Rectal smooth muscle tissue (tissue), 1 donor: ENCODE data around the gene DROSHA.
"Not testable (repeated sequence)": the region's sequence is repeated elsewhere in the genome, so short reads cannot be mapped to it uniquely, and the experiment has no call there.

Experiments
- H3K27ac ChIP-seq: one replicate; pipeline ENCODE4 v1.7.0; 2013; ENCODE audit warnings: low read depth, low read length, inconsistent platforms
- H3K27me3 ChIP-seq: one replicate; pipeline ENCODE4 v1.7.0; 2013; ENCODE audit warnings: low read length; ENCODE audit not compliant: control insufficient read depth, insufficient read depth
- H3K36me3 ChIP-seq: one replicate; pipeline ENCODE4 v1.7.0; 2013; ENCODE audit warnings: low read length; ENCODE audit not compliant: control insufficient read depth, insufficient read depth
- H3K4me1 ChIP-seq: one replicate; pipeline ENCODE4 v1.7.0; 2013; ENCODE audit warnings: low read length; ENCODE audit not compliant: control insufficient read depth, insufficient read depth
- H3K4me3 ChIP-seq: one replicate; pipeline ENCODE4 v1.7.0; 2013; ENCODE audit warnings: low read length
- H3K9ac ChIP-seq: one replicate; pipeline ENCODE4 v1.7.0; 2013; ENCODE audit warnings: low read length

The DROSHA gene

GRCh38 chr5:31404325-31404724, 127.6 kb downstream of the DROSHA start:
- no peaks in the 10 kb centered on the region for H3K27me3 ChIP-seq
- no peaks in the 10 kb centered on the region for H3K4me1 ChIP-seq
- no peak overlapping the region for H3K4me3 ChIP-seq
- no peak overlapping the region for H3K9ac ChIP-seq
- peaks cover 5% of the 10 kb centered on the region for H3K36me3 ChIP-seq
- H3K27ac ChIP-seq: no peak overlapping the region

- H3K4me1 ChIP-seq: no peaks in the 10 kb centered on the region
- no peaks in the 10 kb centered on the region for H3K27me3 ChIP-seq
- no peak overlapping the region for H3K4me3 ChIP-seq
- H3K9ac ChIP-seq: no peak overlapping the region
- no peak overlapping the region for H3K27ac ChIP-seq
- peaks cover 5% of the 10 kb centered on the region for H3K36me3 ChIP-seq
Measured at GRCh38 chr5:31401691-31402090, 130.2 kb downstream of the DROSHA start.

GRCh38 chr5:31397926-31398557, 133.9 kb downstream of the DROSHA start:
- Histone ChIP-seq H3K36me3 (peaks cover 3% of the 10 kb centered on the region), H3K9ac (no peak overlapping the region), H3K4me3 (no peak overlapping the region), H3K27ac (no peak overlapping the region), H3K4me1 (no peaks in the 10 kb centered on the region), H3K27me3 (no peaks in the 10 kb centered on the region)

- H3K9ac ChIP-seq: no peak overlapping the region
- H3K27me3 ChIP-seq: no peaks in the 10 kb centered on the region
- H3K27ac ChIP-seq: no peak overlapping the region
- H3K36me3 ChIP-seq: peaks cover under 1% of the 10 kb centered on the region
- no peak overlapping the region for H3K4me3 ChIP-seq
- H3K4me1 ChIP-seq: no peaks in the 10 kb centered on the region
Measured at GRCh38 chr5:31396611-31397295, 135.1 kb downstream of the DROSHA start.

GRCh38 chr5:31395450-31396045, 136.3 kb downstream of the DROSHA start:
- not testable (repeated sequence) for H3K4me3 ChIP-seq, H3K36me3 ChIP-seq

GRCh38 chr5:31393126-31393525, 138.8 kb downstream of the DROSHA start:
- H3K4me1 ChIP-seq: no peaks in the 10 kb centered on the region
- no peaks in the 10 kb centered on the region for H3K36me3 ChIP-seq
- no peak overlapping the region for H3K27ac ChIP-seq
- no peak overlapping the region for H3K4me3 ChIP-seq
- H3K9ac ChIP-seq: no peak overlapping the region
- no peaks in the 10 kb centered on the region for H3K27me3 ChIP-seq

More at GRCh38 chr5:31395450-31396045, 136.3 kb downstream of the DROSHA start:
- H3K4me1 ChIP-seq, H3K27me3 ChIP-seq, H3K9ac ChIP-seq, H3K27ac ChIP-seq: not testable (repeated sequence)

GRCh38 chr5:31392061-31392460, 139.8 kb downstream of the DROSHA start:
- Histone ChIP-seq H3K36me3 (no peaks in the 10 kb centered on the region), H3K4me1 (no peaks in the 10 kb centered on the region), H3K27me3 (no peaks in the 10 kb centered on the region), H3K27ac (no peak overlapping the region), H3K4me3 (no peak overlapping the region), H3K9ac (no peak overlapping the region)

GRCh38 chr5:31390256-31390655, 141.6 kb downstream of the DROSHA start:
- H3K4me3 ChIP-seq: no peak overlapping the region
- H3K36me3 ChIP-seq: no peaks in the 10 kb centered on the region
- H3K27me3 ChIP-seq: no peaks in the 10 kb centered on the region
- no peaks in the 10 kb centered on the region for H3K4me1 ChIP-seq
- H3K9ac ChIP-seq: no peak overlapping the region
- H3K27ac ChIP-seq: no peak overlapping the region

- H3K4me3 ChIP-seq: no peak overlapping the region
- H3K4me1 ChIP-seq: no peaks in the 10 kb centered on the region
- H3K36me3 ChIP-seq: no peaks in the 10 kb centered on the region
- H3K27me3 ChIP-seq: no peaks in the 10 kb centered on the region
- H3K9ac ChIP-seq: no peak overlapping the region
- no peak overlapping the region for H3K27ac ChIP-seq
Measured at GRCh38 chr5:31385774-31386537, 145.9 kb downstream of the DROSHA start.

GRCh38 chr5:31383734-31384133, 148.2 kb downstream of the DROSHA start:
- Histone ChIP-seq H3K9ac (no peak overlapping the region), H3K4me1 (no peaks in the 10 kb centered on the region), H3K4me3 (no peak overlapping the region), H3K27me3 (no peaks in the 10 kb centered on the region), H3K36me3 (no peaks in the 10 kb centered on the region), H3K27ac (no peak overlapping the region)

- Histone ChIP-seq H3K9ac (no peak overlapping the region), H3K4me3 (no peak overlapping the region), H3K27ac (no peak overlapping the region), H3K36me3 (no peaks in the 10 kb centered on the region), H3K4me1 (no peaks in the 10 kb centered on the region), H3K27me3 (no peaks in the 10 kb centered on the region)
Measured at GRCh38 chr5:31382051-31382878, 149.6 kb downstream of the DROSHA start.

- Histone ChIP-seq H3K9ac (no peak overlapping the region), H3K27ac (no peak overlapping the region), H3K4me3 (no peak overlapping the region), H3K36me3 (no peaks in the 10 kb centered on the region), H3K4me1 (no peaks in the 10 kb centered on the region), H3K27me3 (no peaks in the 10 kb centered on the region)
Measured at GRCh38 chr5:31381299-31381698, 150.6 kb downstream of the DROSHA start.
